Measurements from ENCODE around the gene IFI6.

GRCh38 chr1:27710574-27710973, 38.6 kb upstream of the IFI6 start:
- TF ChIP-seq CTCF (conservative IDR thresholded peaks at IDR 0.05 in 1 of 2, IDR thresholded peaks at IDR 0.05 in 1 of 2; ENCODE audit: low read depth in 1 of 2, low read length in 2 of 2) (no peak), EZH2 (IDR thresholded peaks at IDR 0.05; ENCODE audit: low read length, missing control alignments) (no peak)

Data from fibroblast of lung (primary cell).